CD4-positive, alpha-beta T cell (primary cell): ENCODE measurements around the gene HES1. TPM values are rescaled to one million over a fixed set of nuclear protein-coding genes. Genes with fewer than 3 reads are reported as not detected.

Source experiments
- ATAC-seq: fragments of 200-7000 bp; cut with Tn5 transposase; one replicate; pipeline ENCODE4 v1.10.0; 2022; ENCODE audit warnings: mild to moderate bottlenecking; ENCODE audit not compliant: poor library complexity
- CTCF ChIA-PET: fragments of 350-600 bp; sonication (Branson Sonifier 250); formaldehyde crosslinking; loops from one replicate; lab custom pipeline; 2021; ENCODE audit warnings: antibody characterized with exemption, inconsistent platforms; lab: Charles Lee
- POLR2A ChIA-PET: fragments of 350-600 bp; sonication (Branson Sonifier 250); formaldehyde crosslinking; loops from one replicate; lab custom pipeline; 2021; ENCODE audit warnings: antibody characterized with exemption, inconsistent platforms; lab: Charles Lee
- DNase-seq, 14 experiments: peaks; one replicate each; pipeline ENCODE4 v3.0.0-alpha.2; 2013 to 2020; ENCODE audit warnings: mixed read lengths in 2 of 14
- H3K27ac ChIP-seq, 2 donors: one replicate each; pipeline versions ENCODE4 v1.5.1 to v1.7.0; 2013; ENCODE audit warnings: low read length in 2 of 2, low read depth in 1 of 2, mild to moderate bottlenecking in 1 of 2
- H3K27me3 ChIP-seq, 2 experiments: 1 replicate in 1 of 2; 2 replicates in 1 of 2; pipeline versions ENCODE4 v1.6.1 to v1.7.0; 2013; ENCODE audit warnings: low read length in 2 of 2, control low read depth in 1 of 2, mild to moderate bottlenecking in 1 of 2, moderate library complexity in 1 of 2; ENCODE audit not compliant: insufficient read depth in 2 of 2, control insufficient read depth in 1 of 2
- H3K36me3 ChIP-seq: one replicate; pipeline ENCODE4 v1.6.1; 2013; ENCODE audit warnings: low read length, control low read depth; ENCODE audit not compliant: insufficient read depth
- H3K4me1 ChIP-seq: one replicate; pipeline ENCODE4 v1.6.1; 2013; ENCODE audit warnings: low read length, control low read depth; ENCODE audit not compliant: insufficient read depth
- H3K4me3 ChIP-seq: one replicate; pipeline ENCODE4 v1.5.1; 2013; ENCODE audit warnings: mild to moderate bottlenecking, low read length, moderate library complexity
- H3K9me3 ChIP-seq, 2 experiments: 1 replicate in 1 of 2; 2 replicates in 1 of 2; pipeline versions ENCODE4 v1.6.1 to v1.7.0; 2013; ENCODE audit warnings: low read length in 2 of 2, mild to moderate bottlenecking in 2 of 2, control low read depth in 1 of 2, moderate library complexity in 1 of 2; ENCODE audit not compliant: control insufficient read depth in 1 of 2, insufficient read depth in 1 of 2
- H3K27ac Mint-ChIP-seq: one replicate; pipeline ENCODE4 v1.8.0; 2020; ENCODE audit warnings: mixed read lengths
- H3K27me3 Mint-ChIP-seq: one replicate; pipeline ENCODE4 v1.8.0; 2021; ENCODE audit warnings: mixed read lengths
- H3K36me3 Mint-ChIP-seq: one replicate; pipeline ENCODE4 v1.8.0; 2021; ENCODE audit warnings: low read depth, mixed read lengths
- H3K4me1 Mint-ChIP-seq: one replicate; pipeline ENCODE4 v1.8.0; 2021; ENCODE audit warnings: low read depth, mixed read lengths
- H3K4me3 Mint-ChIP-seq: one replicate; pipeline ENCODE4 v1.8.0; 2020; ENCODE audit warnings: mild to moderate bottlenecking, mixed read lengths
- H3K9me3 Mint-ChIP-seq: one replicate; pipeline ENCODE4 v1.8.0; 2020; ENCODE audit warnings: mixed read lengths
- intact Hi-C, 2 experiments: fragments of 100-400 bp; cut with DNase I in 1 of 2; cut with micrococcal nuclease in 1 of 2; formaldehyde crosslinking; loops; one replicate each; pipeline versions ENCODE4 v1.15.1 to v1.9.0; 2023 to 2025; cut with DNase I, micrococcal nuclease
- total RNA-seq, 174 experiments: library from RNA in 2 of 174; stranded (reverse) in 2 of 174; gene quantifications; one replicate each; pipeline ENCODE4 v1.2.3 and lab custom pipeline; 2021 to 2026
- TF ChIP-seq, protein P1 (sequence below): fragments of 200-600 bp; IDR thresholded peaks from one replicate; pipeline ENCODE4 v1.8.0; 2022; ENCODE audit warnings: antibody characterized with exemption, mild to moderate bottlenecking

HES1 gene
- total RNA-seq, 2 experiments from 2014 or later: 0.89 to 1.5 TPM

DNA sequence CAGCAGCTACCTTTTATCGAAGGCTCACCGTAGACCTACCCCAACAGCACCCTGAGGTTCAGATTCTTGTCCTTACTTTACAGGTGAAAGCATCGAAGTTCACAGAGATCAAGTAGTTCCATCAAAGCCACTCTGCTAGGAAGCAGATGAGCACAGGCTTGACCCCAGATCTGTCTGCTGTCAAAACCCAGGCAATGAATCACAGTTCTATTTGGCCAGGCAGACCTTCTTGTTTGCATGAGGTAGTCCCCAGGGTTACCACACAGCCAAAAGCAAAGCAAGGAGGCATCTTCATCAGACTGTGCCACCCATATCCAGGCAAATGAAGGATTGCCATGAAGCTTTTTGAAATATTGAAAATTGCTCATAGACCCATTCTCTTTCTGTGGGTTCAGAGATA is 33.0 kb downstream of the HES1 start:
- intact Hi-C loops: no loop called here
- H3K4me1 Mint-ChIP-seq: no peaks in the 10 kb centered on the region

DNA sequence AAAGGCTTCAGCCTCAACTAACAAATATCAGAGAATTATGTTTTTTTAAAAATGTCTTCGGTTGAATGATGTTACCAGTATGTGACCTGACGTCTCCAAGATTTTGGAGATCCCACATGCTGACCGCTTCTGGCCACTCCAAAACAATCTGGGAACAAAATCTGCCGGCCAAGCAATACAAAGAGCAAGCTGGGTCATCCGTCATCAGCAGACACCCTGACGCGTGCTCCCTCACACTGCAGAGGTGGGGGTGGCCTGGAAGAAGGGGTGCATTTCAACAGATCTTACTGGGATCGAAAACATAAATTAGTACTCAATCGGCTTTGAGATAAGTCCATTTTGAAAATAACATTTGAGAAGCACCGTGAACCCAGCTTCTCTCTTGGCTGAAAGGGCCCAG is 33.6 kb downstream of the HES1 start:
- TF ChIP-seq, protein P1, sequence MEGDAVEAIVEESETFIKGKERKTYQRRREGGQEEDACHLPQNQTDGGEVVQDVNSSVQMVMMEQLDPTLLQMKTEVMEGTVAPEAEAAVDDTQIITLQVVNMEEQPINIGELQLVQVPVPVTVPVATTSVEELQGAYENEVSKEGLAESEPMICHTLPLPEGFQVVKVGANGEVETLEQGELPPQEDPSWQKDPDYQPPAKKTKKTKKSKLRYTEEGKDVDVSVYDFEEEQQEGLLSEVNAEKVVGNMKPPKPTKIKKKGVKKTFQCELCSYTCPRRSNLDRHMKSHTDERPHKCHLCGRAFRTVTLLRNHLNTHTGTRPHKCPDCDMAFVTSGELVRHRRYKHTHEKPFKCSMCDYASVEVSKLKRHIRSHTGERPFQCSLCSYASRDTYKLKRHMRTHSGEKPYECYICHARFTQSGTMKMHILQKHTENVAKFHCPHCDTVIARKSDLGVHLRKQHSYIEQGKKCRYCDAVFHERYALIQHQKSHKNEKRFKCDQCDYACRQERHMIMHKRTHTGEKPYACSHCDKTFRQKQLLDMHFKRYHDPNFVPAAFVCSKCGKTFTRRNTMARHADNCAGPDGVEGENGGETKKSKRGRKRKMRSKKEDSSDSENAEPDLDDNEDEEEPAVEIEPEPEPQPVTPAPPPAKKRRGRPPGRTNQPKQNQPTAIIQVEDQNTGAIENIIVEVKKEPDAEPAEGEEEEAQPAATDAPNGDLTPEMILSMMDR: no peak
- DNase-seq (no peak), ATAC-seq (no peak)
- intact Hi-C loops: no loop called here
- H3K4me3 ChIP-seq: no peak overlapping the region
- Mint-ChIP-seq H3K36me3 (no peaks in the 10 kb centered on the region), H3K27me3 (peaks cover 37% of the 10 kb centered on the region), H3K4me3 (no peak overlapping the region), H3K4me1 (no peaks in the 10 kb centered on the region), H3K9me3 (no peaks in the 10 kb centered on the region), H3K27ac (no peak overlapping the region)
- no peak overlapping the region for H3K27ac ChIP-seq
- no peaks in the 10 kb centered on the region for H3K4me1 ChIP-seq
- H3K36me3 ChIP-seq: no peaks in the 10 kb centered on the region
- peaks cover 0 to 11% of the 10 kb centered on the region in 2 experiments for H3K27me3 ChIP-seq
- no peaks in the 10 kb centered on the region for H3K9me3 ChIP-seq
- ChIA-PET POLR2A (no interaction called here), CTCF (no interaction called here)

More for the DNA sequence above, 33.0 kb downstream of the HES1 start:
- POLR2A ChIA-PET: no interaction called here
- no peak for ATAC-seq
- DNase-seq: no peak
- H3K27me3 ChIP-seq: peaks cover 0 to 11% of the 10 kb centered on the region in 2 experiments
- Mint-ChIP-seq H3K36me3 (no peaks in the 10 kb centered on the region), H3K27ac (no peak overlapping the region), H3K9me3 (no peaks in the 10 kb centered on the region), H3K27me3 (peaks cover 39% of the 10 kb centered on the region), H3K4me3 (no peak overlapping the region)
- no peak overlapping the region for H3K4me3 ChIP-seq
- CTCF ChIA-PET: no interaction called here
- no peaks in the 10 kb centered on the region for H3K9me3 ChIP-seq
- no peak overlapping the region for H3K27ac ChIP-seq
- no peaks in the 10 kb centered on the region for H3K4me1 ChIP-seq
- no peaks in the 10 kb centered on the region for H3K36me3 ChIP-seq
- TF ChIP-seq, protein P1: no peak

DNA sequence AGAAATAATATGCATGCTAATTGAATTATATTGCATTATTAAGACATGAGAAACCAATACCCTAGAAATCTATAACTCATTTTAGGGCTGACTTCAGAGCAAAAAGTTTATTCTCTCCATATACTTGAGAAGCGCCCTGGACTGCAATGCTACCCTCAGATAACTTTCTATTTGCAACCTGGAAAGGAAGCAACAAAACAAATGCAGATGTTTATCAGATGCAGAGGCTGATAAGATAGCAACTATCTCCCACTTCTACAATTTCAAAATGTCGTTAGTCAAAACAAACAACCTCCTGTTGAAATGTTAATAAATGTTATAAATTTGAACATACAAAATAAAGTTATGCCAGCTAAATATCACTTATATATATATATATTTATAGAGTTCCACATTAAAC is 34.8 kb downstream of the HES1 start:
- CTCF ChIA-PET: no interaction called here
- Mint-ChIP-seq H3K36me3 (no peaks in the 10 kb centered on the region), H3K27me3 (peaks cover 29% of the 10 kb centered on the region), H3K9me3 (no peaks in the 10 kb centered on the region), H3K4me1 (no peaks in the 10 kb centered on the region), H3K4me3 (no peak overlapping the region), H3K27ac (no peak overlapping the region)
- H3K4me1 ChIP-seq: no peaks in the 10 kb centered on the region
- ATAC-seq (no peak), DNase-seq (no peak)
- no peak overlapping the region for H3K27ac ChIP-seq
- intact Hi-C loops: no loop called here
- POLR2A ChIA-PET: no interaction called here
- no peaks in the 10 kb centered on the region for H3K36me3 ChIP-seq
- H3K4me3 ChIP-seq: no peak overlapping the region
- H3K9me3 ChIP-seq: no peaks in the 10 kb centered on the region
- TF ChIP-seq, protein P1: no peak
- H3K27me3 ChIP-seq: peaks cover 0 to 9% of the 10 kb centered on the region in 2 experiments
